Measurements from ENCODE around the gene COPS7A. TPM values are rescaled to one million over a fixed set of nuclear protein-coding genes. Genes with fewer than 3 reads are reported as not detected.

COPS7A gene
- total and polyA plus RNA-seq, 2 donors (not counting 1 experiment from before 2014, with no cell fraction given) = 28.3 to 46.0 TPM

DNA sequence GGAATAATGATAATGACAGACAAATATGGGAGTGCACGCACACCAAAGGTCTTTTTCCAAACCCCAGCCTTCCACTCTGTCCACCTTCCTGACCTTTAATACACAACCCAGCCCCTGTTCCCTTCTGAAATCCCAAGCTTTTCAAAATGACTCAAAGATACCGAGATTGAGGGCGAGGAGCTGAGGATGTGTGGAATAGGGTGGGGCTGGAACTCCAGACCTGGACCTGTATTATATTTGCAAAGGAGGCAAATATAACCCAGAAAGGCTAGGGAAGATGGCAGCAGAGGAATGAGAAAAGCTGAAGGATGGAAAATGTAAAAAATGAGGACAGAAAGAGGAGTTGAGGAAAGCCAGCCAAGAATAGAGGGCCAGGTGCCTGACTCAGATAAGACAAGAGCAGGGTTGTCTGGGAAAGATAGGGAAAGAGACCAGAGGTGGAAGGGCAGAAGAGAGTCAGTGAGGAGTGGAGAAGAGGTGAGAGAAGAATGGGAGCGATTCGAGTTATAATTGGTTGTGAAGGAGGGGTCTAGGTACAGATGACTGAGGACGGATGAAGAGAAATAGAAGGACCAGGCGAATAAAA lies 41.3 kb downstream of the COPS7A start:
- no peaks in the 10 kb centered on the region for H3K9me3 Mint-ChIP-seq (ENCODE audit: insufficient read depth)
- Histone ChIP-seq H3K27me3 (replicated peaks in 1 of 4; ENCODE audit: control extremely low read depth in 1 of 4, control insufficient read depth in 3 of 4, insufficient read depth in 4 of 4, low read length in 3 of 4) (peaks cover 0 to 52% (median 27%) of the 10 kb centered on the region in 4 experiments), H3K9ac (ENCODE audit: low read length) (no peak overlapping the region), H3K79me2 (ENCODE audit: control insufficient read depth, insufficient read depth, low read length) (no peaks in the 10 kb centered on the region), H2AFZ (ENCODE audit: insufficient read depth, low read depth, low read length, poor library complexity, severe bottlenecking) (no peak overlapping the region), H3K4me3 (ENCODE audit: control extremely low read depth in 1 of 5, extremely low read depth in 1 of 5, insufficient read depth in 1 of 5, low read depth in 2 of 5, low read length in 4 of 5) (no peak overlapping the region), H3K27ac (ENCODE audit: low read length in 2 of 2) (no peak overlapping the region), H3K4me2 (replicated peaks; ENCODE audit: low read depth, low read length, poor library complexity, severe bottlenecking) (peak overlapping the region; percentile 96), H3K9me3 (ENCODE audit: control extremely low read depth in 1 of 3, control insufficient read depth in 2 of 3, insufficient read depth in 1 of 3, low read length in 2 of 3) (peaks cover 0 to 4% (median 0%) of the 10 kb centered on the region in 3 donors), H3K4me1 (ENCODE audit: control insufficient read depth in 2 of 2, insufficient read depth in 2 of 2, low read length in 2 of 2) (peaks cover 33 to 36% of the 10 kb centered on the region in 2 donors), H4K20me1 (ENCODE audit: control insufficient read depth, insufficient read depth, low read length, poor library complexity, severe bottlenecking) (no peaks in the 10 kb centered on the region), H3K36me3 (replicated peaks in 1 of 2; ENCODE audit: control extremely low read depth in 1 of 2, control insufficient read depth in 1 of 2, extremely low read depth in 1 of 2, insufficient read depth in 2 of 2, low read length in 1 of 2) (no peaks in the 10 kb centered on the region)
- CTCF ChIA-PET = interaction anchor here (0.6 to 6.0 kb wide), 4 partner anchors 9 to 120 kb away, joined by 3 to 85 read pairs (median 4); partner anchors contain the start of gene MLF2
- POLR2A ChIA-PET = interaction anchor here (0.6 to 2.0 kb wide), 2 partner anchors 12 to 101 kb away, joined by 6 to 16 read pairs; partner anchors contain the start of gene MLF2
- intact Hi-C loops (cut with micrococcal nuclease) = loop anchor here (5.0 kb wide), 1 partner anchor 87 kb away; the partner anchor contains the start of genes CDCA3 and USP5
- TF ChIP-seq, protein P1, sequence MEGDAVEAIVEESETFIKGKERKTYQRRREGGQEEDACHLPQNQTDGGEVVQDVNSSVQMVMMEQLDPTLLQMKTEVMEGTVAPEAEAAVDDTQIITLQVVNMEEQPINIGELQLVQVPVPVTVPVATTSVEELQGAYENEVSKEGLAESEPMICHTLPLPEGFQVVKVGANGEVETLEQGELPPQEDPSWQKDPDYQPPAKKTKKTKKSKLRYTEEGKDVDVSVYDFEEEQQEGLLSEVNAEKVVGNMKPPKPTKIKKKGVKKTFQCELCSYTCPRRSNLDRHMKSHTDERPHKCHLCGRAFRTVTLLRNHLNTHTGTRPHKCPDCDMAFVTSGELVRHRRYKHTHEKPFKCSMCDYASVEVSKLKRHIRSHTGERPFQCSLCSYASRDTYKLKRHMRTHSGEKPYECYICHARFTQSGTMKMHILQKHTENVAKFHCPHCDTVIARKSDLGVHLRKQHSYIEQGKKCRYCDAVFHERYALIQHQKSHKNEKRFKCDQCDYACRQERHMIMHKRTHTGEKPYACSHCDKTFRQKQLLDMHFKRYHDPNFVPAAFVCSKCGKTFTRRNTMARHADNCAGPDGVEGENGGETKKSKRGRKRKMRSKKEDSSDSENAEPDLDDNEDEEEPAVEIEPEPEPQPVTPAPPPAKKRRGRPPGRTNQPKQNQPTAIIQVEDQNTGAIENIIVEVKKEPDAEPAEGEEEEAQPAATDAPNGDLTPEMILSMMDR (IDR thresholded peaks at IDR 0.05) = no peak
- peak; percentile 28 for TF ChIP-seq EZH2 (IDR thresholded peaks at IDR 0.05; ENCODE audit: borderline replicate concordance, insufficient read depth, low read depth, low read length, poor library complexity, severe bottlenecking)
- H3K4me1 Mint-ChIP-seq = peaks cover 29% of the 10 kb centered on the region
- H3K27me3 Mint-ChIP-seq = peaks cover 39% of the 10 kb centered on the region
- DNase-seq (no peak), ATAC-seq (ENCODE audit: low read depth) (no peak)
- peak overlapping the region; percentile 72 for H3K4me3 Mint-ChIP-seq
- peak overlapping the region; percentile 0 for H3K27ac Mint-ChIP-seq
- WGBS (ENCODE audit: insufficient coverage) = 58% methylated on average over 6 of the region's 7 CpGs

Data from B cell (primary cell).